RPMI7951 (cell line): ENCODE results near the gene BEST4. TPM values are rescaled to one million over a fixed set of nuclear protein-coding genes. Genes with fewer than 3 reads are reported as not detected.
"Not testable (repeated sequence)": the region's sequence is repeated elsewhere in the genome, so short reads cannot be mapped to it uniquely, and the experiment has no call there.

ENCODE experiments used
- DNase-seq: peaks from one replicate; pipeline ENCODE4 v3.0.0-alpha.2; 2012; ENCODE audit warnings: low read depth
- total RNA-seq: library from RNA; depleted of rRNA; stranded (reverse); fragments of >200 nt; shearing (Covaris generic); gene quantifications from 2 replicates; pipeline ENCODE4 v1.2.3, GENCODE V29; 2014; rRNA removed

The BEST4 gene
- total RNA-seq: not detected in 2 replicates

GRCh38 chr1:44788120-44788860, at the start of gene BEST4:
Gene BEST4 (minus strand): TSS chr1:44788170. CDS start chr1:44787705, 465 bp downstream.
- DNase-seq: no peak

DNA sequence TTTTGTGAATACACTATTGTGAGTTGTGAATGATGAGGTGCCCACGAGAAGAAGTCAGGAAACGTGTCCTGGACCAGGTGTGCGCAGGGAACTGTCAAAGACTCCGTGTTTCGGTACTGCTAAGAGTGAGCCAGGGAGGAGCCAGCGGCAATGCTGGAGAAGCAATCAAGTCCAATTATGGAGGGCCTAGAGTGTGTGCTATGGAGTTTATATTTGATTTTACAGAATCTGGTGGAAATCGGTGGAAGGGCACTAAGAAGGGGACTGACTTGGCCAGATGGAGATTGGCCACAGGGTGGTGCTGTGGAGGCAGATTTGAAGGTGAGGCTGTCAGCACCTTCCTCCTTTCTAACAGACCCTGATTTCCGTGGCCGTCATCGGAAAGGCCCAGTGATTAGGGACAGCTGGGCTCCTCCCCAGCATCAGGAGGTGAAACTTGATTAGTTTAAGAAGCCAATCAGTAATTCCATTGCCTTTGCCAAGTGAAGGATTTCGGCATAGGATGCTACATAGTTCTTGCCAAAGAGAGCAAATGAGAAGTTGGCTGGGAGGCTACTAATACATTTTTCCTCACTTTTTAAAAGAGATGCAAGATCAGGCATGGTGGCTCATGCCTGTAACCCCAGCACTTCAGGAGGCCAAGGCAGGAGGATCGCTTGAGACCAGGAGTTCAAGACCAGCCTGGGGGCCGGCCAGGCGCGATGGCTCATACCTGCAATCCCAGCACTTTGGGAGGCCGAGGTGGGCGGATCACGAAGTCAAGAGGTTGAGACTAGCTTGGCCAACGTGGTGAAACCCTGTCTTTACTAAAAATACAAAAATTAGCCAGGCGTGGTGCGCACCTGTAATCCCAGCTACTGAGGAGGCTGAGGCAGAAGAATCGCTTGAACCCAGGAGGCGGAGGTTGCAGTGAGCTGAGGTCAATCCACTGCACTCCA, 48.0 kb upstream of the BEST4 start:
- DNase-seq: peak; percentile 76

GRCh38 chr1:44834328-44834727, 46.4 kb upstream of the BEST4 start:
- no peak for DNase-seq

GRCh38 chr1:44832056-44832705, 44.2 kb upstream of the BEST4 start:
- DNase-seq: no peak

GRCh38 chr1:44831516-44831915, 43.5 kb upstream of the BEST4 start:
- DNase-seq: no peak

DNA sequence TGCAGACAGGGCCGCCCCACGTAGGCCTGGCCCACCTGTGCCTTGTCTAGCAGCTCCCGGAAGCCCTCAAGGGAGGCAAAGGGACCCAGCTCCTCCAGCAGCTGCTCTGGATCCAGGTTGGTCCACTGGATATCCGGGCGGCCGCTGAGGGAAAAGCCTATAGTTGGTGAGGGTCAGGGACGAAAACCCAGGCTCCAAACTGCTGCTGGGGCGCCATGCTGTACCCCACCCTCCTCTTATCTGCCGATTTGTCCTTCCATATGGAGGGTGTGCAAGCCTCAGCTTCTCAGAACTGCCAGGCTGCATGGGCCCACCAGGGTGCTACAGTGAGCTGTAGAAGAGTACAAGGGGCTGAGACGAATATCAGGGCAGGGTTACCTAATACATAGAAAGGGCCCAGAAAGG, 42.9 kb upstream of the BEST4 start:
- DNase-seq: no peak

GRCh38 chr1:44829506-44830384, 41.8 kb upstream of the BEST4 start:
- DNase-seq: no peak

- DNase-seq: no peak
Measured at GRCh38 chr1:44828841-44829440, 41.0 kb upstream of the BEST4 start.

DNA sequence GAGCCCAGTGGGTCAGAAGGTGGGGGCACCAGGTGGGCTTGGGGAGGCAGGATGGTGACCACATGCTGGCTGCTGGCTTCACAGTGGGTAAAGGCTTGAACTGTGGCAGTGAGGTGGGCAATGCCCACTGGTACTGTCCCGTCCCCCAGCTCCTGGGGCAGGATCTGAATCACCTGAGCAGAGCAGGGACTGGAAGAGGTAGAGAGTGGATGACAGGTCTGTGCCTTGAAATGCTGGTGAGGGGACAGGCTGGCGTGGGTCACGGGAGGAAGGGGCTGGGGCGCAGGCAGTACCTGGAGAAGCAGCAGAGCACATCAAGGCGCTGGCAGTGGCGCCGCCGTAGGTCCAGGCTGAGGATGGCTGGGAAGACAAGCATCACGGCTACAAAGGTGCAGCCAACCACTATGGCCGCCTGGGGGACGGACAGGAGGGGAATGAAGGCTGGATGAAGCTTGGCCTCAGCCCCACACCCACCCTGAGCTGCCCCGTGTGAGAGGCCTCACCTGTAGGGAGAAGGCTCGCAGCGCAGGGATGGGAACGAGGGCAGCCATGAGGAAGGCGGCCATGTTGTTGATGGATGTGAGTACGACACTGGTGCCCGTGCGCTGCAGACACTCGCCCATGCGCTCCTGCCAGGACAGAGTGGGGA, 40.2 kb upstream of the BEST4 start:
- no peak for DNase-seq

- no peak for DNase-seq
Measured at GRCh38 chr1:44827197-44828002, 39.4 kb upstream of the BEST4 start.

GRCh38 chr1:44826375-44827196, 38.6 kb upstream of the BEST4 start:
- DNase-seq: no peak

DNA sequence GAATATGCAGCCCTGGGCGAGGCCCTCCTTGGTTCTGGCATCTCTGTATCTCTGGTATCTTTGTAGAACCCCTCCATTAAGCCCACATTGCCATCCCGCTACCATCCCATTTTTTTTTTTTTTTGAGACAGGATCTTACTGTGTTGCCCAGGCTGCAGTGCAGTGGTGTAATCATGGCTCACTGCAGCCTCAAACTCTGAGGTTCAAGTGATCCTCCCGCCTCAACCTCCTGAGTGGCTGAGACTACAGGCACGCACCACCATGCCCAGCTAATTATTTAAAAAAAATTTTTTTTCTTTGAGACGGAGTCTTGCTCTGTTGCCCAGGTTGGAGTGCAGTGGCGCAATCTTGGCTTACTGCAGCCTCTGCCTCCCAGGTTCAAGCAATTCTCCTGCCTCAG, 36.4 kb upstream of the BEST4 start:
- DNase-seq: not testable (repeated sequence)

GRCh38 chr1:44822981-44823451, 35.0 kb upstream of the BEST4 start:
- no peak for DNase-seq

DNA sequence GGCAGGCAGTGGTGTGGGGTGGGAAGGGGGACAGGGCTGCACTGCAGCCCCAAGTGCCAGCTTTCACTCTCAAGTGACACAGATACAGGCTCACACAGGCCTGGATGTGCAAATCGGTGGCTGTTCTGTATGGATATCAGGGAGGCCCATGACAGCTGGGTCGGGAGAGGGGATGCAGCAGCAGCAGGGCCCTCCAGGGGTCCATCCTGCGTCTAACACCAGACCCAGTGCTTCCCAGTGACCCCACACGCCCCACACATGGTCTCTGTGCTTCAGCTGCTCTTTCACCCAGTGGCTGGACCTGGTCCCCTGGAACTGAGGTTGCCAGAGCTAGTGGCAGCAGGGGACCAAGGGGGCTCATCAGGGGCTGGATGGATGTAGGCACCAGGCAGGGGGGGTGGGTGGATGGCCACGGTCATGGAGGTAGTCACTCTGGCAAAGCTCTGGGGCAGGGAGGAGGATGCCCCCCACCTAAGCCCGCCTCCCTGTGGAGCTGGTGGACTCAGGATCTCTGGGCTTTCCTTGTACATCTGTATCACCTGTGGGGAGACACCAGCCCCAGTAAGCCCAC, 34.2 kb upstream of the BEST4 start:
- no peak for DNase-seq

DNA sequence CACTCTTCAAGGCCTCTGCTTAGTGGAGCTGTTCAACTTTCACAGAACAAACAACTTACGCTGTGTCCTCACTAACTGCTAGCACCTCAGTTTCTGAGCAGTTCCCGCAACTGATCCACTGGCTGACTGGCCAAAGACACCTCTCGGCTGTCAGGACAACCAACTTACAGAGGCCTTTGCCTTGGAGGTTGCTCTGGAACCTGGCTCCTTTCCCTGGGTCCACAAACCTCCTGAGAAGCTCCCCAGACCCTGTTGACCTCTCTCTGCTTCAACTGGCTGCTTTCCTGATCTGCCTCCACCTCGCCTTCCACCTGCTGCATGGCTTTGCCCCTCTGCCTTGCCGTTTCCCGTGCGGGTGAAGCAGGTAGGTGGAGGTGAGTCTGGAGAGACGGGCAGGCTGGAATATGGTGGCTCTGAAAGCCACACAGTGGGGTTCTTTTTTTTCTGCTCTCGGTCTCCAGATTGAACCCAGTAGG, 33.3 kb upstream of the BEST4 start:
- no peak for DNase-seq

- no peak for DNase-seq
Measured at GRCh38 chr1:44820328-44821239, 32.6 kb upstream of the BEST4 start.
